HG03558 (cell line): ENCODE measurements around the gene UBE2J1.

Experiments used
- ATAC-seq: cut with Tn5 transposase; IDR thresholded peaks from one replicate; pipeline ENCODE4 v1.9.1; 2021; ENCODE audit warnings: moderate number of reproducible peaks; ENCODE audit not compliant: unreplicated experiment; ENCODE audit errors: extremely low read depth

Gene UBE2J1

GRCh38 chr6:89368107-89368506, 15.6 kb upstream of the UBE2J1 start:
- ATAC-seq = no peak

- ATAC-seq = no peak
These were observed 12.1 kb upstream of the UBE2J1 start for GRCh38 chr6:89364586-89364985.

GRCh38 chr6:89361171-89361570, 8.6 kb upstream of the UBE2J1 start:
- ATAC-seq = no peak

- ATAC-seq = peak; percentile 35
These were observed 8.0 kb upstream of the UBE2J1 start for GRCh38 chr6:89360415-89360999.

GRCh38 chr6:89359561-89359960, 7.0 kb upstream of the UBE2J1 start:
- ATAC-seq = no peak

- ATAC-seq = peak; percentile 25
These were observed 4.9 kb upstream of the UBE2J1 start for GRCh38 chr6:89357390-89357789.

- no peak for ATAC-seq
These were observed 4.2 kb upstream of the UBE2J1 start for GRCh38 chr6:89356642-89357170.

GRCh38 chr6:89355511-89356194, 3.1 kb upstream of the UBE2J1 start:
- no peak for ATAC-seq

GRCh38 chr6:89353702-89354392, 1.3 kb upstream of the UBE2J1 start:
- no peak for ATAC-seq

GRCh38 chr6:89353118-89353556, 615 bp upstream of the UBE2J1 start:
- ATAC-seq = no peak

GRCh38 chr6:89351671-89352277, 748 bp downstream of the UBE2J1 start:
- ATAC-seq = no peak

GRCh38 chr6:89350281-89350966, 2.1 kb downstream of the UBE2J1 start:
- no peak for ATAC-seq

- ATAC-seq = no peak
These were observed 4.2 kb downstream of the UBE2J1 start for GRCh38 chr6:89348372-89348771.

GRCh38 chr6:89347825-89348224, 4.7 kb downstream of the UBE2J1 start:
- no peak for ATAC-seq

- ATAC-seq = no peak
These were observed 6.1 kb downstream of the UBE2J1 start for GRCh38 chr6:89346433-89346832.

- no peak for ATAC-seq
These were observed 13.0 kb downstream of the UBE2J1 start for GRCh38 chr6:89339565-89339964.

- ATAC-seq = no peak
These were observed 17.4 kb downstream of the UBE2J1 start for GRCh38 chr6:89335164-89335563.

GRCh38 chr6:89330910-89331309, 21.6 kb downstream of the UBE2J1 start:
- ATAC-seq = no peak

- no peak for ATAC-seq
These were observed 23.5 kb downstream of the UBE2J1 start for GRCh38 chr6:89328976-89329375.

GRCh38 chr6:89324304-89324703, 28.2 kb downstream of the UBE2J1 start:
- no peak for ATAC-seq
